Fibroblast of upper back skin (primary cell): Measurements from ENCODE around the gene CACNA2D4.

Experiments used
- DNase-seq: peaks from one replicate; pipeline ENCODE4 v3.0.0-alpha.2; 2013

CACNA2D4 gene

GRCh38 chr12:1885599-1886245 is 32.7 kb downstream of the CACNA2D4 start:
- no peak for DNase-seq

GRCh38 chr12:1885082-1885596 is 33.3 kb downstream of the CACNA2D4 start:
- no peak for DNase-seq

GRCh38 chr12:1884651-1885050 is 33.8 kb downstream of the CACNA2D4 start:
- DNase-seq = no peak

- DNase-seq = no peak
Observed at GRCh38 chr12:1883513-1883912, 34.9 kb downstream of the CACNA2D4 start.

- no peak for DNase-seq
Observed at GRCh38 chr12:1882850-1883470, 35.5 kb downstream of the CACNA2D4 start.

DNA sequence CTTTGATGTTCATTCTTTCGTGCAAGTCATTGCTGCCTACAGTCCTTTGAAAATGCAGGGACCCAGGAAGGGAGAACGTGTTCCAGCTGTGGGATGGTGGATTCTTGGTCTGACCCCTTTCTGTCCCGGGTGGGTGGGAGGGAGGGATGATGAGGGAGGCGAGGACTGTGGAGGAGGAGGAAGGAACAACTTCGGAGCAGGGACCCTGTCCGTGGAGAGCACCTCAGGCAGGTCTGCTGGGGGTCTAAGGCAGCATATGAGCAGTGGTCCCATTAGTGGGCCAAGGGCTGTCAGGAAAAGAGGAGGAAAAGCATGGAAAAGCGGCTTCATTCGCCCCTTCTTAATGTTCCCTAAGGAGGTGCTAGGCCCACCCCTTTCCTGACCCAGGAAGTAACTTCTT is 36.0 kb downstream of the CACNA2D4 start:
- no peak for DNase-seq

GRCh38 chr12:1881936-1882335 is 36.5 kb downstream of the CACNA2D4 start:
- DNase-seq = no peak

GRCh38 chr12:1881301-1881700 is 37.2 kb downstream of the CACNA2D4 start:
- no peak for DNase-seq

DNA sequence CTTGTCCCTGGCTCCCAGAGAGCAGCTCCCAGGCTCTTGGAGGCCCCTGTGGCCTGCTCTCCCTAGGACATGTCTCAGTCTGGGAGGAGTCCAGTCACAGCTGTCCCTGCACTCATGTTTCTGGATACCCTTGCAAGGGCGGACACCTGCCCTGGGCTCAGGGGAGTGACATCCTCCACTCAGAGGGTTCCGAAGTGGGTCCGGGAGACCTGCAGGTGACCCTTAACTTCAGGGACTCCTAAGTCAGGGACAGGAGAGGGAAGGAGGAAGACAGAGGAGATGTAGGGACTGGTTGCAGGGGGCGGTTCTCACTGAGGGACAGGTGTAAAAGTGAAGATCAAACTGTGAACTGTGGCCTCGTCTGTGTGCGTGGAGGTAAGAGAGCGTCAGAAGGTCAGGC is 37.6 kb downstream of the CACNA2D4 start:
- DNase-seq = no peak

DNA sequence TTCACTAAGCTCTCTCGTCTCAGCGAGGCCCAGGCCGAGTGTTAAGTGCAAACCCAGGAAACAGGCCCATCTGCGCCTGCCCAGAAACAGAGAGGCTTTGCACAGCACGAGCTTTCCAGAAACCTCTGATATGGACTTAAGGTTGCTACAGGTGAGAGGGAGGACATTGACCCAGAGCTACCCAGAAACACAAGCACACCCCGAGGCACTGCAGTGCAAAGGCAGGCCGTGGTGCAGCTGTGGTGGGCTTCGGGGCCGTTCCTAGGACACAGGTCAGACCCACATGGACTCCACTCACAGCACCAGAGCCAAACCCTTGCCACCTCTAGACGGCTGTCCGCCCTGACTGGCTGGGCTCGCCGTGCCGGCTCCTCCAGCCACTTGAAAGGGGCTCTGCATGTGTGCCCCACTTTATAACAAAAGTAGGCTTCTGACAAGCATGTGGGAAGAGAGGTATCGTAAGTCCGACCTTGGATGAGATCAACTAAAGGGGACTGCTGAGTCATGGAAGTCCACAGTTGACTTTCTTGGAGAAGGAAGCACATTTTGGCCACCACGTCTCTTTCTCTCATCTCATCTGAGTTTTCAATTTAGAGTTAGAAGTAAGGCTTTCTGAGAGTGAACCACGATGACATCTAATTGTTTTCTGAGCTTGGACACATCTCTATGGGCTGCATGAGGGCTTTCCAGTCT is 38.2 kb downstream of the CACNA2D4 start:
- no peak for DNase-seq

- DNase-seq = no peak
Observed at GRCh38 chr12:1879633-1880032, 38.8 kb downstream of the CACNA2D4 start.

DNA sequence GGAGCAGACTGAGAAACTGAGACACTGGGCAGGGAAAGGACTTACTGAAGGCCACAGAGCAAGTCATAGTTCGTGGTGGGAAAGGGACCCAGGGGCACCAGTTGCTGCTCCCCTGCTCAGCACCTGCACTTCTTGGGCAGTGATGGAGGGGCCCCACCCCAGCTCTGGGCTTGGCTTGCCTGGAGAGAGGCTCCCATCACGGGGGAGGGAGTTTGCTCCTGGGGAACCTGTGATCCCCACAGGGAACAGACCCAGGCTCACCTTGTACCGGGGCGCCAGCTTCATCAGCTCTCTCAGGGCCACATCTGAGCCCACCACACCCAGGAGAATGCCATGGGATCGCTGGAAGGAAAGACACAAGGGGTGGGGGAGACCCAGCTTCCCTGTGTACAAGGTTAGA is 39.8 kb downstream of the CACNA2D4 start:
- DNase-seq = no peak

DNA sequence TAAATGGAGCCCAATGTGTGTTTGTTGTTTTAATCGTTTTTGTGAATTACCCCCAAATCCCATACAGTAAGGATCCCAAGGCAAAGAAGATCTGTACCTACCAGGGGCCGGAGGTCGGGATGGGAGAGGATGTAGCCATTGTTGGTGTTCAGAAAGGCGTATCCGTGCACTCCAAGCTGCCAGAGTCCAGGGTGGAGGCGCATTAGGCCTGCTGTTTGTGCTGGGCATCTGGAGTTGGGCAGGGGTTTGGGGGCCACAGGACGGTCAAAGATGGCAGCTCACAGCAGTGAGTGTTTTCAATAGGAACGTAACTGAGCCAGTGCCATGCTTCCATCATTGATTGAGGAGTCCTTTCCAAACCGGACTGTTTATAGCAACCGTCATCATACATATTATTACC is 40.2 kb downstream of the CACNA2D4 start:
- DNase-seq = no peak

- DNase-seq = no peak
Observed at GRCh38 chr12:1877169-1877878, 41.1 kb downstream of the CACNA2D4 start.

DNA sequence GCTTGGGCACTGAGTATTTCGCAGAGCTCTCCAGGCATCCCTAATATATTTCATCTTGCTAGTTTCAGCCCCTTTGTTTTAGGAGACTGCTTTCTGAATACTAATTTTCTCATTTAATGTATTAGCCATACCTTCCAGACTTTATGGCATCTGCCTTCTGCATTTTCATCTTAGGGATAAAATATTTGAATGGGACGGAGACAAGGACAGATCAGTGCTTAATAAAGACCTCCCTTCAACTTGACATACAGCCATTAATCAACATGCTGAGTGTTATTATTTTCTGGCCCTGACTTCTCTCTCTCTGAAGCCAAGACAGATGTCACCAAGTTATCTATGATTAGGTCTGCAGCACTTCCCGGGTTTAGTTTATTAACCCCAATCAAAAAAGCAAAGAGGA is 42.4 kb downstream of the CACNA2D4 start:
- no peak for DNase-seq

DNA sequence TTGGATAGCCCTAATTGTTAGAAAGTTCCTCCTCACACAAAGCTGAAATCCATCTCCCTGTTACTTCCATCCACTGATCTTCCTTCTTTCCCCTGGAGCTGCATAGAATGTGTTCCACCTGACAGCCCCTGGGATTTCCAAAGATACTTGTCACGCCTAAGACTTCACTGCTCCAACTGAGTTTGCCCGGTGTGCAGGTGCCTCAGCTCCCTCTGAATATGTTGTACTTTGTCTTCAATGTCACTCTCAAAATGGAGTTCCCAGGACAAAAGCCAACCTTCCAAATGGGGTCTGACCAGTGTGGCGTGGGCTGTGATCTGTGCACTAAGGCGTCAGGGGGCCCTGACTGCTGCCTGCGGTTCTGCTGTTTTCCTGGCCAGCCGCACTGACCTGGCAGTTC is 42.8 kb downstream of the CACNA2D4 start:
- no peak for DNase-seq

DNA sequence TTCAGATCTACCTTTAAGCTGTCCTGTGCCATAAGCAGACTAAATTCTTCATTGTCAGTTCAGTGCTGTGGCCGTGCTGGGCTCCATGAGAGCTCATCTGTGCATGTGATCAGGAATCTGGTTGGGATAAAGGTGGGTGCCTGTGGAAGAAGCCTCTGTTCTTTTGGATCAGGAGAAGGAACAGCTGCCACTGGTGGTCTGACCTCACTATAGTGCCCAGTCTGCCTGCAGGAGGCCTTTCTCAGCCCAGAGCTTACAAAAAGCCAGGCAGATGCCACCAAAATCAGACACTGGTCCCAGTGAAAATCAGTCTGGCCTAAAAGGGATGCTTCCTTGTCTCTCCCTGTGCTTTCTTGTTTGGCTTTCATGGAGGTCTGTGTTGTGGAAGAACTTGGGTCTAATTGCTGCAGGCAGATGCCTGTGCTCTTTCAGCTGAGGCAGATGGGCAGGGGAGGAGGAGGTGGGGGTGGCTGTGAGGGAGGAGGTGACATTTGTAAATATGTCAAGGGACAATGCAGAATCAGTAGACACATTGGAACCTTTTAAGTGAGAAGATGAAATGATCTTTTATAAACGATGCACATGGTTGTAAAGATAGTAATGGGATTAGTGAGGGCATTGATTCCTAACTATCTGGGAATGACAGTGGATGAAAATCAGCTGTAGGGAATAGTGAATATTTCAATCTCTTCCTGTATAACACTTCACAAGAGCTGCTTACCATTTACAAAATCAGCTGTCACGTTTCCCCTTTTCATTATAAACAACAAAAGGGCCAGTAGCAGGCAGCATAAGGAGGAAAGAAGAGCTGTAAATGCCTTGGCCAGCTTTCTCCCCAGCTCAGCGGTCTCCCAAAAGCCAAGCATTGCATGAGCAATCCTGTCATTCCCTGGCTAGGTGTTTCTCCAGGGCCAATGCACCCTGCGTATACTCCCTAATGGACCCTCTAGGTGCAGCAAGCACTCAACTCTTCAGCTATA is 44.6 kb downstream of the CACNA2D4 start:
- DNase-seq = no peak

DNA sequence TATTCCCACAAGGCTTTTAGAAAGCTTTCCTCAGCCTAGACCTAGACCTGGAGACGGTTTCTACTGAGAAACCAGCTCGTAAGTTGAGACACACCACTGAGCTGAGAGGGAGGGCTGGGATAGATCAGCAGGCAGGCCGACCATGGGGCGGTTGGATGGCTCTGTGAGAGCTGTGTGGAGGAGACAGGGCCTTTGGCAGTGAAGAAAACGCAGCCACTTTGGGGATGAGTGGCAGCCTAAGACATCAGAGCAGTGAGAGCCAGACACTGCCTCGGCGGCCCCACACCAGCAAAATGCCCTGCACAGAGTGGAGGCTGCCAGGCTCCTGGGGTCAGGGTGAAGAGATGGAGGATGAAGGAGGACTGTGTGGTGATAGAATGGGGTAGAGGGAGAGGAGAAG is 46.0 kb downstream of the CACNA2D4 start:
- DNase-seq = no peak

- no peak for DNase-seq
Observed at GRCh38 chr12:1872001-1872400, 46.5 kb downstream of the CACNA2D4 start.

DNA sequence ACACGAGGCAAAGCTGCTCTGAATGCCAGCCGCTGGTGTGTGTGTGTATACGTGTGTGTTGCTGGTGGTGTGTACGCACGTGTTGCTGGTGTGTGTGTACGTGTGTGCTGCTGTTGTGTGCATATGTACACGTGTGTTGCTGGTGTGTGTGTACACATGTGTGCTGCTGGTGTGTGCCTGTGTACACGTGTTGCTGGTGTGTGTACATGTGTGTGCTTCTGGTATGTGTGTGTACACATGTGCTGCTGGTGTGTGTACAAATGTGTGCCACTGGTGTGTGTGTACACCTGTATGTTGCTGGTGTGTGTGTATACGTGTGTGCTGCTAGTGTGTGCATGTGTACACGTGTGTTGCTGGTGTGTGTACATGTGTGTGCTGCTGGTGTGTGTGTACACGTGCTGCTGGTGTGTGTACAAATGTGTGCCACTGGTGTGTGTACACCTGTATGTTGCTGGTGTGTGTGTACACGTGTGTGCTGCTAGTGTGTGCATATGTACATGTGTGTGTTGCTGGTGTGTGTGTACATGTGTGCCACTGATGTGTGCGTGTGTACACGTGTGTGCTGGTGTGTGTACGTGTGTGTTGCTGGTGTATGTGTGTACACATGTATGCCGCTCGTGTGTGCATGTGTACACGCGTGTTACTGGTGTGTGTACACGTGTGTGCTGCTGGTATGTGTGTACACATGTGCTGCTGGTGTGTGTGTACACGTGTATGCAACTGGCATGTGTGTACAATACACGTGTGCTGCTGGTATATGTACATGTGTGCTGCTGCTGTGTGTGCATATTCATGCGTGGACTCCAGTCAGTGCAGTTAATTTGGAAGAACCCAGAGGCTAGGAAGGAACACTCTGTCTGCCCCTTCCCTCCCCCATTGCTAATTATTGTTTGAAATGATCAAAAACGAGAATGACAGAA is 47.2 kb downstream of the CACNA2D4 start:
- DNase-seq = no peak

DNA sequence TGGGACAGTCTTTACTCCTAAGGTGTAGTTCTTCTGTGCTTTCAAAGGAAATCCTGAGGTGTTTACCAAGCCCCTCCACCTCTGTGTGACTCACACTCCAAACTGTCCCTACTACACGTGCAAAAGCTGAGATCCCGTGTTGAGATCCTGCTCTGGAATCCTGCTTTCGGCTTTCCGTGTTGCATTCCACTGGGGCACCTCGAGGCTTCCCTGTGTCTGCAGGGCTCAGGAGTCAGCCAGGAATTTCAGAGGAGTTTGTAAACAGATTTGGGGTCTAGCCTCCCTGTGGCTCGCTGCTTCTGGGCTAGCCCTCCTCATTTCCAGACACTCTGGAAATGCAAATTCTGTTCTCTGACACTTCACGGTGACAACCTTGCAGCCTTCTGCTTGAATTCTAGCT is 48.4 kb downstream of the CACNA2D4 start:
- no peak for DNase-seq
